AG04450 (cell line): ENCODE measurements around the gene CHD9. TPM values are rescaled to one million over a fixed set of nuclear protein-coding genes. Genes with fewer than 3 reads are reported as not detected.

ENCODE experiments used
- CTCF ChIA-PET: fragments of 300-600, 350-600 bp; formaldehyde crosslinking; extraction: SDS; loops from one replicate; lab custom pipeline; 2022; ENCODE audit warnings: antibody characterized with exemption, inconsistent platforms; lab: Charles Lee
- POLR2A ChIA-PET: fragments of 350-600 bp; formaldehyde crosslinking; extraction: SDS; loops from one replicate; lab custom pipeline; 2021; ENCODE audit warnings: antibody characterized with exemption, inconsistent platforms; lab: Yijun Ruan, JAX
- DNase-seq: peaks from one replicate; pipeline ENCODE4 v3.0.0-alpha.2; 2011; ENCODE audit warnings: low read depth, low spot score
- H3K27ac ChIP-seq: one replicate; pipeline ENCODE4 v1.5.1; 2012; ENCODE audit warnings: low read depth, low read length, control low read depth
- H3K27me3 ChIP-seq: one replicate; pipeline ENCODE4 v1.6.0; 2012; ENCODE audit warnings: low read length; ENCODE audit not compliant: control insufficient read depth, insufficient read depth
- H3K4me3 ChIP-seq: 2 replicates; pipeline ENCODE4 v1.5.1; 2011; ENCODE audit warnings: mild to moderate bottlenecking, low read depth, low read length, control low read depth
- H3K9me3 ChIP-seq: 2 replicates; pipeline ENCODE4 v1.5.1; 2012; ENCODE audit warnings: low read length; ENCODE audit not compliant: control insufficient read depth, insufficient read depth
- polyA minus RNA-seq: library from RNA; depleted of rRNA, polyadenylated mRNA; stranded (reverse); fragments of >200 nt; gene quantifications from 2 replicates; pipeline ENCODE4 v1.2.3, GENCODE V29; 2011; rRNA and poly(A)+ RNA removed
- polyA plus RNA-seq: library from polyadenylated mRNA; depleted of rRNA; stranded (reverse); fragments of >200 nt; gene quantifications from 2 replicates; pipeline ENCODE4 v1.2.3, GENCODE V29; 2011; rRNA removed
- TF ChIP-seq, protein P1 (sequence below): IDR thresholded peaks from 2 replicates; pipeline ENCODE4 v1.5.1; 2011; ENCODE audit warnings: low read depth, low read length, control low read depth, inconsistent platforms

The CHD9 gene, protein sequence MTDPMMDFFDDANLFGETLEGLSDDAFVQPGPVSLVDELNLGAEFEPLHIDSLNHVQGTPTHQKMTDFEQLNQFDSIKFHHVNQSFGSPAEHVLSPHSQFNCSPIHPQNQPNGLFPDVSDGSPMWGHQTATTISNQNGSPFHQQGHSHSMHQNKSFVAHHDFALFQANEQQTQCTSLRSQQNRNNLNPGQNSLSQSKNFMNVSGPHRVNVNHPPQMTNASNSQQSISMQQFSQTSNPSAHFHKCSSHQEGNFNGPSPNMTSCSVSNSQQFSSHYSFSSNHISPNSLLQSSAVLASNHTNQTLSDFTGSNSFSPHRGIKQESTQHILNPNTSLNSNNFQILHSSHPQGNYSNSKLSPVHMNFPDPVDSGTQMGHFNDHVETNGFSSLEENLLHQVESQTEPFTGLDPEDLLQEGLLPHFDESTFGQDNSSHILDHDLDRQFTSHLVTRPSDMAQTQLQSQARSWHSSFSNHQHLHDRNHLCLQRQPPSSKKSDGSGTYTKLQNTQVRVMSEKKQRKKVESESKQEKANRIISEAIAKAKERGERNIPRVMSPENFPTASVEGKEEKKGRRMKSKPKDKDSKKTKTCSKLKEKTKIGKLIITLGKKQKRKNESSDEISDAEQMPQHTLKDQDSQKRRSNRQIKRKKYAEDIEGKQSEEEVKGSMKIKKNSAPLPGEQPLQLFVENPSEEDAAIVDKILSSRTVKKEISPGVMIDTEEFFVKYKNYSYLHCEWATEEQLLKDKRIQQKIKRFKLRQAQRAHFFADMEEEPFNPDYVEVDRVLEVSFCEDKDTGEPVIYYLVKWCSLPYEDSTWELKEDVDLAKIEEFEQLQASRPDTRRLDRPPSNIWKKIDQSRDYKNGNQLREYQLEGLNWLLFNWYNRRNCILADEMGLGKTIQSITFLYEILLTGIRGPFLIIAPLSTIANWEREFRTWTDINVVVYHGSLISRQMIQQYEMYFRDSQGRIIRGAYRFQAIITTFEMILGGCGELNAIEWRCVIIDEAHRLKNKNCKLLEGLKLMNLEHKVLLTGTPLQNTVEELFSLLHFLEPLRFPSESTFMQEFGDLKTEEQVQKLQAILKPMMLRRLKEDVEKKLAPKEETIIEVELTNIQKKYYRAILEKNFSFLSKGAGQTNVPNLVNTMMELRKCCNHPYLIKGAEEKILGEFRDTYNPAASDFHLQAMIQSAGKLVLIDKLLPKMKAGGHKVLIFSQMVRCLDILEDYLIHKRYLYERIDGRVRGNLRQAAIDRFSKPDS (N-terminal part only)
- 27.9 and 42.6 TPM in 2 replicates for polyA plus RNA-seq
- 55.4 and 114 TPM in 2 replicates for polyA minus RNA-seq

DNA sequence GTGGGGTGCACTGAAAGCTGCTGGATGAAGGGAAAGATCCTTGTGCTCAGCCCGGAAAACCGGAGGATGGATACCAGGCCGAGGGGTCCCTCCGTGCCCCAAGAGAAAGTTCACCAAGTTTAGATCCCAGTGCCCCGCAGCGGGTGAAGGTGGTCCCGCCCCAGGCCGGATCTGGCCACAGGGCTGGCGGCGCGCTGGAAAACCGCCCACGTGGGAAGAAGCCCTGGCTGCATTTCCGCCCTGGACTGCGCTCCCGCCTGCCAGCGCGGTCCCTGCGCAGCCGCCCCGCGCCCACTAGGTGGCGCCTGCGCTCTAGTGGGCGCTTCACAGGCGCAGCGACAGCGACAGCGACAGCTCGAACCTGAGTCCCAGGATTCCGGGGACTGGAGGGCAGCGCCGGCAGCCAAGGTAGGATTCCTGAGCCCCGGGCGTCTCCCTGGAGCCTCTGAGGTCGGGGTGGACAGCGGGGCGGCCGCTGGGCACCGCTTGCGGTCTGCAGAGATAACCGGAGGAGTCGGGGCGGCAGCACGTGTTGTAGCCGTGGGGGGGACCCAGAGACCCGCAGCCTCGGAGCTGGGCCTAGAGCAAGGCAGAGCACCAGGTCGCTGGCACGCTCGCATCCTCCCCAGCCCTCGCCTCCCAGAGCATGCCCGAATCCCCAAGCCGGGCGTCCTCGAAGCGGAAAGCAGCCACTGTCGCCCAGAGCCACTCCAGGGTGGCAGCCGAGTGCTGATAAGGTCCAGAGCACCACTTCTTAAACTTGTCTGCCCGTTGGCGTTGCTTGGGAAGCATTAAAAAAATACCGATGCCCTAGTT is at the start of gene CHD9:
TSS of gene CHD9 (plus strand) at position 322 of the 816 bp plus-strand sequence. CDS start 101,099 bp downstream, outside the sequence.
- DNase-seq = peak; percentile 55
- TF ChIP-seq, protein P1, sequence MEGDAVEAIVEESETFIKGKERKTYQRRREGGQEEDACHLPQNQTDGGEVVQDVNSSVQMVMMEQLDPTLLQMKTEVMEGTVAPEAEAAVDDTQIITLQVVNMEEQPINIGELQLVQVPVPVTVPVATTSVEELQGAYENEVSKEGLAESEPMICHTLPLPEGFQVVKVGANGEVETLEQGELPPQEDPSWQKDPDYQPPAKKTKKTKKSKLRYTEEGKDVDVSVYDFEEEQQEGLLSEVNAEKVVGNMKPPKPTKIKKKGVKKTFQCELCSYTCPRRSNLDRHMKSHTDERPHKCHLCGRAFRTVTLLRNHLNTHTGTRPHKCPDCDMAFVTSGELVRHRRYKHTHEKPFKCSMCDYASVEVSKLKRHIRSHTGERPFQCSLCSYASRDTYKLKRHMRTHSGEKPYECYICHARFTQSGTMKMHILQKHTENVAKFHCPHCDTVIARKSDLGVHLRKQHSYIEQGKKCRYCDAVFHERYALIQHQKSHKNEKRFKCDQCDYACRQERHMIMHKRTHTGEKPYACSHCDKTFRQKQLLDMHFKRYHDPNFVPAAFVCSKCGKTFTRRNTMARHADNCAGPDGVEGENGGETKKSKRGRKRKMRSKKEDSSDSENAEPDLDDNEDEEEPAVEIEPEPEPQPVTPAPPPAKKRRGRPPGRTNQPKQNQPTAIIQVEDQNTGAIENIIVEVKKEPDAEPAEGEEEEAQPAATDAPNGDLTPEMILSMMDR = peak; percentile 98
- H3K9me3 ChIP-seq = no peaks in the 10 kb centered on the region; the same call in 1 of the 2 replicates
- ChIA-PET POLR2A (interaction anchor here (0.7 to 1.9 kb wide), 5 partner anchors 44 to 209 kb away, joined by 3 to 13 read pairs (median 4); no protein-coding TSS in a partner anchor), CTCF (interaction anchor here (0.6 to 4.6 kb wide), 27 partner anchors 11 to 229 kb away, joined by 3 to 36 read pairs (median 5); no protein-coding TSS in a partner anchor)
- H3K27me3 ChIP-seq = no peaks in the 10 kb centered on the region
- peak within 1 kb of the TSS; percentile 87 for H3K4me3 ChIP-seq
- H3K27ac ChIP-seq = peak within 1 kb of the TSS; percentile 89

DNA sequence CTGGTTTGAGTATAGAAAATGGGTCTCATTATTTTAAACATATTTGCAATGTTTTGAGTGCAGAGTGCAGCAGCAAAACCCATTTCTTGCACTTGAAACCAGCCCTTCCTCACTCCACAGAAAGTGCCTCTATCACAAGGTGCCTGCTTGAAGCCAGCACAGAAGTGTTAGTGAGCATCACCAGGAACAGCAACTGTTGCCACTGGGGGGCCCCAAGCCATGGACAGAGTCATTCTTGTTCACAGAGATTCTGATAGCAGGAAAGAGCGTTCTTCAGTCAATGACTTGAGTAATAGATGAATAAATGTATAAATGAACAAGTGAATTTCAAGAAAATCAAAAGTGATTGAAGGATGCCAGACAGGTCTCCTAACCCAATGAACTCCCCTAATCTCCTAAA is 47.7 kb upstream of the CHD9 start:
- no peak overlapping the region for H3K27ac ChIP-seq
- CTCF ChIA-PET = no interaction called here
- no peak for DNase-seq
- H3K27me3 ChIP-seq = no peaks in the 10 kb centered on the region
- no peak overlapping the region for H3K4me3 ChIP-seq
- POLR2A ChIA-PET = no interaction called here
- TF ChIP-seq, protein P1 = no peak
- H3K9me3 ChIP-seq = no peaks in the 10 kb centered on the region

DNA sequence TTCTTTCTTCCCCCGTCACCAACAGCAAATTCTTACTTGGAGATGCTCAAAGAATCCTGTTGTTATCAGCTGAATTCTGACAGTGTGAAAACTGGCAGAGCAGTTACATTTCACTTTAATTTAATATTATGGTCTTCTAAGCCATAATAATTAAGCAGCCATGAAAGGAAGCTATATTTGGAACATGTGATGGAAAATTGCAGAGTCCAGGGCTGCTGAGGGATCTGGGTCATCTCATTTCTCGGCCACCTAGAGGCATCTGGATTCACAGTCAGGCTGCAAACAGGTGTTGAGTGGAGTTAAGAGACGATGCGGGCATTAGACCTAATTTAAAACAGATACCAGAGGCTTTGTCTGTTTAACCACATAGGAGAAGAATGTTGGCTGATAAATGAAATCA is 40.5 kb upstream of the CHD9 start:
- H3K4me3 ChIP-seq = no peak overlapping the region
- H3K9me3 ChIP-seq = no peaks in the 10 kb centered on the region
- TF ChIP-seq, protein P1 = no peak
- ChIA-PET CTCF (interaction anchor here (2.0 kb wide), 1 partner anchor 8 kb away, joined by 7 read pairs; no protein-coding TSS in a partner anchor), POLR2A (no interaction called here)
- no peaks in the 10 kb centered on the region for H3K27me3 ChIP-seq
- DNase-seq = no peak
- no peak overlapping the region for H3K27ac ChIP-seq

DNA sequence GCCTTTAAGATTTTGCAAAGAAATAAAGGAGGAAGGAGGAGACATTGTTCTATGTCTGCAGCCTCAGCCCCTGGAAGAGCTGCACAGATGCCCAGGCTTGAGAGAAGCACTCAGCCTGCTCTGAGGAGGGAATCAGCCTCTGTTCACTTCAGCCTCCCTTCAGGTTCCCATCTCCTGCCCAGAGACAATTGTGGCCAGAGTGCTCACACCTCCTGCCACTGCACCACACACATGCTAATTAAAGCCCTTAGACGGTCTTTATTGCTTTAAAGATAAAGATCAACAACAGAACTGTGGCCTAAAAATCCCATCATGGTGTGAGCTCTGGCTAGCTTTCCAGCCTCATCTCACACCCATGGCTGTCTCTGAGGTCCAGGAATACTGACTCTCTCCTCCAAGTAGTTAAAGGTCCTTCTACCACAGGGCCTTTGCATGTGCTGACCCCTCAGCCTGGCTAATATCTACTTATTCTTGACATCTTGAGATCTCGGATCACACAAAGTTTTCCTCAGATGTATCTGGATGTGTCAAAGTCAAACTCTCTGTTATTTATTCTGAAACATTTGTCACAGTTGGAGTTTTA is 35.9 kb upstream of the CHD9 start:
- no peak for DNase-seq
- H3K27ac ChIP-seq = no peak overlapping the region
- ChIA-PET CTCF (no interaction called here), POLR2A (no interaction called here)
- no peaks in the 10 kb centered on the region for H3K27me3 ChIP-seq
- no peak overlapping the region for H3K4me3 ChIP-seq
- H3K9me3 ChIP-seq = no peaks in the 10 kb centered on the region
- TF ChIP-seq, protein P1 = no peak
